ENCODE measurements around the gene VAC14. TPM values are rescaled to one million over a fixed set of nuclear protein-coding genes. Genes with fewer than 3 reads are reported as not detected.

Gene VAC14
- total and polyA plus RNA-seq, 4 donors: 22.3 to 47.0 (median 39.5) TPM

DNA sequence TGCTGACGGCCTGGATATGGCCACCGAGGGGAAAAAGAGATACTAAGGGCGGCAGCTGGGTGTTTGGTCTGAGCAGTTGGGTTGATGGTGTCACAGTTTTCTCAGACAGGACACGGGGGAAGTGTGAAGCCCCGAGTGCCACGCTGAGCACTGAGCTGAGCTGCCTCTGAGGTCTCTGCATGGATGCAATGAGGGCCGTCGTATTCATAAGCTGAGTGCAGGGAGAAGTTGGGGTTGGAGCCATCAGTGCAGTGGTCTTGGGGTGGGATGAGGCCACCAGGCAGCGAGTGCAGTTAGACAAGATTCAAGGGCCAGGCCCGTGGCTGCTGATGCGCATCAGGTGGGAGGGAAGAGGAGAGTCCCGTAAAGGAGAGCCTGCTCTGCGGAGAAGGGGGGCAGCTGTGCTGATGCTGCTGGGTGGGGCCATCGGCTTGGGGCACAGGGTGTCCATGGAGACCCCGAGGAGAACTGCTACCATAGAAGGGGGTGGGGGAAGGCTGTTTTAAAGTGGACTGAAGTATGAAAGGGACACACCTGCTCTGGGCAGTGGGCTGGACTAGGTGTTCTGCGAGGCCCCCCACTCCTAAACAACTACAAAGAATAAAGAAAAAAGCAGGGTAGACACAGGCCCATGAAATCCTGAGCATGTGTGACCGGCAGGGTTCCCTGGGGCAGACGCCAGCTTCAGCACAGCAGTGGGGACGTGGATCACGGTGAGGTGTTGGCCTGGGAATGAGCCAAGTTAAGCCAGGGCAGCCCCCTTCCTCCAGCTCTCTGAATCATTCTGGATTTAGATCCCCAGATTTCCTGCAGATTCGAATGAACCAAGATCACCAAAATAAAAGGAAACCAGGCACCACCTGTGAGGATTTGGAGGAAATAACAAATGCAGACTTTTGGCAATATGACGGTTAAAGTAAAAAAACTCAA lies 134.9 kb downstream of the VAC14 start:
- no peak overlapping the region for H3K4me3 ChIP-seq (ENCODE audit: low read depth, low read length)
- DNase-seq (ENCODE audit: low read depth in 4 of 6, low spot score in 6 of 6): no peak
- peaks cover 1% of the 10 kb centered on the region for H3K9me3 ChIP-seq (ENCODE audit: control insufficient read depth, insufficient read depth, low read length)
- H3K36me3 ChIP-seq (ENCODE audit: control insufficient read depth, insufficient read depth, low read length): peaks cover 92% of the 10 kb centered on the region
- H3K4me1 ChIP-seq (ENCODE audit: control insufficient read depth, insufficient read depth, low read length): peaks cover 20% of the 10 kb centered on the region
- WGBS (ENCODE audit: insufficient coverage): 83% methylated on average over 16 of the region's 22 CpGs
- H3K27ac ChIP-seq (ENCODE audit: low read depth, low read length): no peak overlapping the region
- no peaks in the 10 kb centered on the region for H3K27me3 ChIP-seq (ENCODE audit: control insufficient read depth, insufficient read depth, low read length)

DNA sequence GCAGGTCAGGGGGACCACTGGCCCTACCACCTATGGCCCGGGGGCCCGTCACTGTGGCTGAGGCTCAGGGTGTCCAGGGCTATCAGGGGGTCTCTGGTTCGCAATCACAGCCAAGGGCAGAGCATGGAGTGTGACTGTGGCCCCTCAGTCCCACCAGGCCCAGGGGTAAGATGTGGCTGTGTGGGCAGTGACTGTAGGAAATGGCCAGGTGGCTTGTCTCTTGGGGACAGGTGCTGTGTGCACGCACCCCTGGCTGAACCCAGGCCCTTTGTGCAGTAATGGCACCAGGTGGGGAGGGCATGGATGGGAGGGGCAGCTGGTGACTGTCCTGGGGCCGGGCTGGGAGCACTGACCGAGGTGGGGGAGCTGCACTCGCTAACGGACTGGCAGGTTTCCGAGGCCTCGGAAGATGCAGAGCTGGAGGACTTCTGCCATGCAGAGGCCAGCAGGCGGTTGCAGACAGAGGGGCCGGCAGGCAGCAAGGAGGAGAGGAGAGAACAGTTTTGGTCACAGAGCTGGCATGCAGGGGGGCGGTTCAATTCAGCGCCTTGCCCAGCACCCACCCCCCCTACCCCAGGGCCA lies 135.8 kb downstream of the VAC14 start:
- Histone ChIP-seq H3K27me3 (ENCODE audit: control insufficient read depth, insufficient read depth, low read length) (no peaks in the 10 kb centered on the region), H3K4me3 (ENCODE audit: low read depth, low read length) (no peak overlapping the region), H3K27ac (ENCODE audit: low read depth, low read length) (no peak overlapping the region), H3K9me3 (ENCODE audit: control insufficient read depth, insufficient read depth, low read length) (peaks cover 1% of the 10 kb centered on the region), H3K4me1 (ENCODE audit: control insufficient read depth, insufficient read depth, low read length) (peaks cover 20% of the 10 kb centered on the region), H3K36me3 (ENCODE audit: control insufficient read depth, insufficient read depth, low read length) (peaks cover 89% of the 10 kb centered on the region)
- no peak for DNase-seq (ENCODE audit: low read depth in 4 of 6, low spot score in 6 of 6)
- 90% methylated on average over 10 of the region's 14 CpGs for WGBS (ENCODE audit: insufficient coverage)

DNA sequence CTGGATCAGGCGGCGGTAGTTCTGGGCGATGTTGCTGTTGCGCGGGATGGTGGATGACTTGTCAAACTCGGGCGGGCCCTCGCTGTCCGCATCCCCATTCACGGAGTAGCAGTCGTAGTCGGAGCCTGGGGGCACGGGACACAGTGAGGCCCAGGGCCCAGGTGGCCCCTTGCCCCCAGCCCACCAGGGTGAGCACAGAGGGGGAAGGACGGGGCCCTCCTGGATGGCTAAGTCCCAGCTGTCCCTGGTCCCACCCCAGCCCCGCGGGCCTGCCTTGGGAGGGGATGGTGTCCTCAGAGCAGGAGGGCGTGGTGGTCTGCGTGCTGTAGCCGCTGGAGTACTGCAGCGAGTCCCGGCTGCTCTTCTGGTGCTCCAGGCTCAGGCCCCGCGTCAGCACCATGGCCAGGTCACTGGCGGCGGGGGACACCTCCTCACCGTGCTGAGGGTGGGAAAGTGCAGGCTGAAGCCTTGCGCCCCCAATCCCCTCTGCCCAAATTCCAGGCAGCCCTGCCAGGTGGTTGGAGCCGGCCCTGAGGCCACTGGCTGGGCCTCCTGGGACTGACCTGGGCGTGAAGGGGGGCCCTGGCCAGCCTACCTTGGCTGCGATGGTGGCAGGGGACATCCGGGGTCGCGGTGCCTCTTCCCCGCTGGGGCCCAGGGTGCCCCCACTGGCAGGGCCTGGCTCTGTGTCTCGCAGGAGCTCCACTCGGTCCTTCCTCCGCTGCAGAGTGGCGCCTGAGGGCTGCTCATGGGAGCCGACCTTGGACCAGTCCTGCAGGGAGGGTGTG lies 136.4 kb downstream of the VAC14 start:
- H3K9me3 ChIP-seq (ENCODE audit: control insufficient read depth, insufficient read depth, low read length): peaks cover 1% of the 10 kb centered on the region
- DNase-seq (ENCODE audit: low read depth in 4 of 6, low spot score in 6 of 6): no peak
- no peaks in the 10 kb centered on the region for H3K27me3 ChIP-seq (ENCODE audit: control insufficient read depth, insufficient read depth, low read length)
- peaks cover 20% of the 10 kb centered on the region for H3K4me1 ChIP-seq (ENCODE audit: control insufficient read depth, insufficient read depth, low read length)
- WGBS (ENCODE audit: insufficient coverage): 89% methylated on average over 39 of the region's 39 CpGs
- no peak overlapping the region for H3K4me3 ChIP-seq (ENCODE audit: low read depth, low read length)
- peaks cover 89% of the 10 kb centered on the region for H3K36me3 ChIP-seq (ENCODE audit: control insufficient read depth, insufficient read depth, low read length)
- H3K27ac ChIP-seq (ENCODE audit: low read depth, low read length): no peak overlapping the region

DNA sequence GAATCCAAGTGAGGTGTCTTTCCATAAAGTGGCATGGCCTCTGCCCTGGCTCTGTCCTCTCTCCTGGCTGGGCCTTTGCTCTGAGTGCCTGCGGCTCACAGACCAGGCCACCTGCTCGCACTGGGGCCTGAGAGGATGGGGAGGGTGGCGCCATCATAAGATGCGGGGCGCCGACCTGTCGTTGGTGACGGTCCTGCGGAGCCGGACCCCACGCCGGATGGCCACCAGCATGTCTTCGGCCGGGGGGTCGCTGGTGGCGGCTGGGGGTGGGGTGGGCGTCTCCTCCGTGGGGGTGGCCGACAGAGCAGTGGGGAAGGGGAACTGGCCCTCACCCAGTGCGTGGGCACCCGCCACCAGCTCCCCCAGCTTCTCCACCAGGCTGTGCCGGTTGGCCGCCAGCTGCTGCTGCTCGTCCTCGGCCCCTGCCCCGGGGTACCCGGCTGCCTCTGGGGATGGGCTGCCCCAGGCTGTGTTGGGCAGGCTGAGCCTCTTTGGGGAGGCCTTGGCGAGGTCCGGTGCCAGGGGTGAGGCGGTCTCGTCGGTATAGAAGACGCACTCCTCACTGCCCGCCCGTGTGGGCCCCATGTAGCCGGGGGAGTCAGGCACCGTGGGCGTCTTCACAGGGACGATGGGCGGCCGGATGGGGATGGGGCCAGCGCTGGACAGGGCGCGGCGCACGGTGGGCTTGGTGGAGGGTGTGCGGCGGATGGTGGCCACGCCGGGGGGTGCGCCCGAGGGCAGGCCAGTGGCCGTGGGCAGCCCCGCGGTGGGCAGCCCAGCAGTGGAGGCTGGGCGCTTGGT lies 137.2 kb downstream of the VAC14 start:
- peaks cover 1% of the 10 kb centered on the region for H3K9me3 ChIP-seq (ENCODE audit: control insufficient read depth, insufficient read depth, low read length)
- no peak overlapping the region for H3K4me3 ChIP-seq (ENCODE audit: low read depth, low read length)
- no peak overlapping the region for H3K27ac ChIP-seq (ENCODE audit: low read depth, low read length)
- 95% methylated on average over 52 of the region's 56 CpGs for WGBS (ENCODE audit: insufficient coverage)
- no peak for DNase-seq (ENCODE audit: low read depth in 4 of 6, low spot score in 6 of 6)
- peaks cover 86% of the 10 kb centered on the region for H3K36me3 ChIP-seq (ENCODE audit: control insufficient read depth, insufficient read depth, low read length)
- H3K4me1 ChIP-seq (ENCODE audit: control insufficient read depth, insufficient read depth, low read length): peaks cover 20% of the 10 kb centered on the region
- no peaks in the 10 kb centered on the region for H3K27me3 ChIP-seq (ENCODE audit: control insufficient read depth, insufficient read depth, low read length)

DNA sequence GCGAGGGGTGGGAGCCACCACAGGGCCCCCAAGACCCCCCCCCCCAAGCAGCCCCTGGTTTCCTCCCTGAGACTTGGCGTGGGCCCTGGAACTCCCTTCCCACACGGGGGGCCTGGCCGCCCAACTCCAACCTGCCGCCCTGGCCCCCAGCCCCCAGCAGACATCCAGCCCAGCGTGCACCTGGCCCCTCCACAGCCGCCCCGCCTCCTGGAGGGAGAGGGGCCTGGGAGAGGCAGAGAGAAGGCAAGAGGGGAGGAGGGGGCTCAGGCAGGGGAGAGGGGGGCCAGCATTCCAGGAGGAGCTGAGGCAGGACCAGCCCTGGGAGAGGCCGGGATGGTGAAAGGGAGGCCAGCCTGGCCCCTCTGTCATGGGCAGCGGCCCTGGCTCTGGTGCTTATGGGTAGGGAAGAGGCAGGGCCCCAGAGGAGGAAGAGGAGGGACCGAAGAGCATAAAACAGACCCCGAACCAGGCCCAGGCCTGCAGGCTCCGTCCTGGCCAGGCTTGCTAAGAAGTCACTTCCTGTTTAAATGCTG lies 137.9 kb downstream of the VAC14 start:
- no peaks in the 10 kb centered on the region for H3K27me3 ChIP-seq (ENCODE audit: control insufficient read depth, insufficient read depth, low read length)
- no peak overlapping the region for H3K4me3 ChIP-seq (ENCODE audit: low read depth, low read length)
- peaks cover 81% of the 10 kb centered on the region for H3K36me3 ChIP-seq (ENCODE audit: control insufficient read depth, insufficient read depth, low read length)
- DNase-seq (ENCODE audit: low read depth in 4 of 6, low spot score in 6 of 6): no peak
- WGBS (ENCODE audit: insufficient coverage): 90% methylated on average over 6 of the region's 13 CpGs
- H3K9me3 ChIP-seq (ENCODE audit: control insufficient read depth, insufficient read depth, low read length): peaks cover 1% of the 10 kb centered on the region
- no peak overlapping the region for H3K27ac ChIP-seq (ENCODE audit: low read depth, low read length)
- H3K4me1 ChIP-seq (ENCODE audit: control insufficient read depth, insufficient read depth, low read length): peaks cover 20% of the 10 kb centered on the region

DNA sequence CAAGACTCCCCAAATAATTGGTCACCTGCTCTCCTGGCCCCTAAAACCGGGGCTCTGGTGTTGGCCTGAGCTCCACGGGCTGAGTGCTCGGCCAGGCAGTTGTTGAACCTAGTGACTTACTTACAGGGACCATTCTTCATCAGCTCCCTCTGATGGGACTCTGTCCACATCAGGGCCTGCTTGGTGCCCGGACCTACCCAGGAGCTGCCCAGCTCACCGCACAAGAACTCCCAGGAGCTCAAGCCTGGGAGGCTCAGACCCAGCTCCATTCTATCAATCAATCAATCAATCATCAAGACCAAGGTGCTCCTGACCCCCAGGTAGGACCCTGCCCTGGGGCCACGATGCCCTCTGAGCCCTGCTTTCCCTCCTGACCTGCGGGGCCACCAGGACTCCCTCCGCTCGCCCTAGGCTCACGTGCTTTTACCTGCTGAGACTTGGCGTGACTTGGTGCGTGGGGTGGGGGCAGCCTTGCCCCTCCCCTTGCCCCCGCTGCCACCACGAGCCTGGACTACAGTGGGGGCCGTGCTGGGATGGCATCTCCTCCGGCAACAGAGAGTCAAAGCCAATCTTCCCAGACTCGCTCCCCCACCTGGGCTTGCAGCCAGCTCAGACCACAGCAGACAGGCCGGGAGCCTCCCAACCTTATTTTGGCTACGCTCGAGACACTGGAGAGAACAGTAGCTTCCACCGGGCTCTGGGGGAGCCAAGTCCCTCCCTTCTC lies 138.9 kb downstream of the VAC14 start:
- DNase-seq (ENCODE audit: low read depth in 4 of 6, low spot score in 6 of 6): peak in 2 of 6 donors; percentile 67 to 74
- Histone ChIP-seq H3K9me3 (ENCODE audit: control insufficient read depth, insufficient read depth, low read length) (peaks cover 1% of the 10 kb centered on the region), H3K36me3 (ENCODE audit: control insufficient read depth, insufficient read depth, low read length) (peaks cover 72% of the 10 kb centered on the region), H3K27me3 (ENCODE audit: control insufficient read depth, insufficient read depth, low read length) (no peaks in the 10 kb centered on the region), H3K4me3 (ENCODE audit: low read depth, low read length) (no peak overlapping the region), H3K4me1 (ENCODE audit: control insufficient read depth, insufficient read depth, low read length) (peaks cover 20% of the 10 kb centered on the region), H3K27ac (ENCODE audit: low read depth, low read length) (peak overlapping the region; percentile 29)
- 43% methylated on average over 21 of the region's 21 CpGs for WGBS (ENCODE audit: insufficient coverage)

DNA sequence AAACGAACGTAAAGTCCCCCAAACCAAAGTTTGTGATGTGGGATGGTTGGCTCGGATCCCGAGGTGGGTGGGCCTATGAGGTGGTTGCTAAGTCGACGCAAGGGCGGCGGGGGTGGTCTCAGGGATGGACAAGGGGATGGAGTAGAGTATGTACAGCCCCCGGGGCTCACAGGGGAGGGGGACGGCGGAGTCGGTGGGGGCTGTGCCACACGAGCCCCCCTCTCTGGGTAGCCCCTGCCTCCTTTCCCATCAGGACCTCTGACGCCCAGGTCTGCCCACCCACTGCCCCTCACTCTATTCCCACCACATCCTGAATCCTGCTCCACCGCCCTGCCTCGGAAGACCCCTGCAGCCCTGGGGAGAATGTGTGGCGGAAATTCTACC lies 139.4 kb downstream of the VAC14 start:
- no peak for DNase-seq (ENCODE audit: low read depth in 4 of 6, low spot score in 6 of 6)
- H3K27ac ChIP-seq (ENCODE audit: low read depth, low read length): peak overlapping the region; percentile 29
- peaks cover 72% of the 10 kb centered on the region for H3K36me3 ChIP-seq (ENCODE audit: control insufficient read depth, insufficient read depth, low read length)
- H3K9me3 ChIP-seq (ENCODE audit: control insufficient read depth, insufficient read depth, low read length): no peaks in the 10 kb centered on the region
- no peak overlapping the region for H3K4me3 ChIP-seq (ENCODE audit: low read depth, low read length)
- H3K4me1 ChIP-seq (ENCODE audit: control insufficient read depth, insufficient read depth, low read length): peaks cover 20% of the 10 kb centered on the region
- WGBS (ENCODE audit: insufficient coverage): 59% methylated on average over 12 of the region's 17 CpGs
- H3K27me3 ChIP-seq (ENCODE audit: control insufficient read depth, insufficient read depth, low read length): no peaks in the 10 kb centered on the region

DNA sequence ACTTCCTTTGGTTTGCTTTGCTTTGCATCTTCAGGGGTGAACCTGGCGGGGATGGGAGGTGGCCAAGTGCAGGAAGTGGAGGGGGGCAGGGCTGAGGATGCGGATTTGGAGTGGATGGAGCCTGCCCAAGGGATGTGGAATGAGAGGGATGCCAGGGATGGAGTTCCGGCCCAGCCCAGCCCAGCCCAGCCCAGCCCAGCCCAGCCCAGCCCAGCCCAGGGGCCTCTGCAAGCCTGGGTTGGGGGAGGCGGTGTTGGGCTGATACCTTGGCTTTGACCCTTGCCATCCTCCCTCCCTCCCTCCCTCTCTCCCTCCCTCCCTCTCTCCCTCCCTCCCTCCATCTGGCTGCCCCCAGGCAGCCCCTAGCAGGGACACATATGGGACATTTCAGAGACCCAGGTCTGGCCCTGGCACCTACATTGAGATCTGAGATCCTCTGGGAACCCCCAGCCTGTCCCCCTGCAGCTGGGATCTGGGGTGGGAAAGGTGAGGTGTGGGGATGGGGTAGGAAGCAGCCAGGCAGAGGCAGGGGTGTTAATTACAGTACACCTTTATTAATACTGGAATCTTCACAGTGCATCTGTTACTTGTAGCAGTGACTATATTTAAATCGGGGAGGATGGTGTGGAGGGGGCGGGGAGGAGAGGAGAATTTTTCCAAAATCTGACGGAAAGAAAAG lies 140.1 kb downstream of the VAC14 start:
- peaks cover 20% of the 10 kb centered on the region for H3K4me1 ChIP-seq (ENCODE audit: control insufficient read depth, insufficient read depth, low read length)
- no peaks in the 10 kb centered on the region for H3K27me3 ChIP-seq (ENCODE audit: control insufficient read depth, insufficient read depth, low read length)
- no peak overlapping the region for H3K4me3 ChIP-seq (ENCODE audit: low read depth, low read length)
- peaks cover 65% of the 10 kb centered on the region for H3K36me3 ChIP-seq (ENCODE audit: control insufficient read depth, insufficient read depth, low read length)
- H3K9me3 ChIP-seq (ENCODE audit: control insufficient read depth, insufficient read depth, low read length): no peaks in the 10 kb centered on the region
- WGBS (ENCODE audit: insufficient coverage): 67% methylated on average over 3 of the region's 7 CpGs
- H3K27ac ChIP-seq (ENCODE audit: low read depth, low read length): no peak overlapping the region
- DNase-seq (ENCODE audit: low read depth in 4 of 6, low spot score in 6 of 6): peak in 1 of 6 donors; percentile 8

Measured in spinal cord (tissue), 10 donors.